Stimulated activated CD8-positive, alpha-beta memory T cell treated with anti-CD3 and anti-CD28 coated beads, Interleukin-15, amount 100 ng/mL, for 24 hours (primary cell): ENCODE data around the gene CAMTA1.
"Not testable (repeated sequence)": the region's sequence is repeated elsewhere in the genome, so short reads cannot be mapped to it uniquely, and the experiment has no call there.

Experiments
- DNase-seq: peaks from one replicate; pipeline ENCODE4 v3.0.0-alpha.2; 2020; ENCODE audit warnings: low read depth

The CAMTA1 gene

GRCh38 chr1:7313826-7314225, 528.6 kb downstream of the CAMTA1 start:
- DNase-seq, result no peak

GRCh38 chr1:7315316-7315715, 530.1 kb downstream of the CAMTA1 start:
- DNase-seq, result no peak

GRCh38 chr1:7315946-7316345, 530.7 kb downstream of the CAMTA1 start:
- no peak for DNase-seq

GRCh38 chr1:7317888-7318287, 532.6 kb downstream of the CAMTA1 start:
- no peak for DNase-seq

- DNase-seq, result no peak
These were observed 533.9 kb downstream of the CAMTA1 start for GRCh38 chr1:7319196-7319595.

GRCh38 chr1:7320661-7321060, 535.4 kb downstream of the CAMTA1 start:
- no peak for DNase-seq

GRCh38 chr1:7322283-7322785, 537.1 kb downstream of the CAMTA1 start:
- no peak for DNase-seq

GRCh38 chr1:7322912-7323311, 537.7 kb downstream of the CAMTA1 start:
- no peak for DNase-seq

- DNase-seq, result no peak
These were observed 540.0 kb downstream of the CAMTA1 start for GRCh38 chr1:7325254-7325653.

- no peak for DNase-seq
These were observed 541.1 kb downstream of the CAMTA1 start for GRCh38 chr1:7326366-7326765.

- DNase-seq, result no peak
These were observed 542.6 kb downstream of the CAMTA1 start for GRCh38 chr1:7327849-7328248.

GRCh38 chr1:7329868-7330615, 544.8 kb downstream of the CAMTA1 start:
- no peak for DNase-seq

- DNase-seq, result not testable (repeated sequence)
These were observed 545.5 kb downstream of the CAMTA1 start for GRCh38 chr1:7330726-7331125.

- no peak for DNase-seq
These were observed 546.8 kb downstream of the CAMTA1 start for GRCh38 chr1:7331926-7332535.

- no peak for DNase-seq
These were observed 547.8 kb downstream of the CAMTA1 start for GRCh38 chr1:7333094-7333493.

- no peak for DNase-seq
These were observed 548.4 kb downstream of the CAMTA1 start for GRCh38 chr1:7333620-7334019.

- no peak for DNase-seq
These were observed 549.3 kb downstream of the CAMTA1 start for GRCh38 chr1:7334475-7335035.

- DNase-seq, result no peak
These were observed 550.1 kb downstream of the CAMTA1 start for GRCh38 chr1:7335224-7335879.

- no peak for DNase-seq
These were observed 553.2 kb downstream of the CAMTA1 start for GRCh38 chr1:7338439-7338838.

GRCh38 chr1:7339014-7339413, 553.8 kb downstream of the CAMTA1 start:
- no peak for DNase-seq

GRCh38 chr1:7339953-7340352, 554.7 kb downstream of the CAMTA1 start:
- DNase-seq, result no peak

GRCh38 chr1:7341145-7341905, 556.1 kb downstream of the CAMTA1 start:
- no peak for DNase-seq
